ENCODE results near the gene LRCH3.
"Not testable (repeated sequence)": the region's sequence is repeated elsewhere in the genome, so short reads cannot be mapped to it uniquely, and the experiment has no call there.

LRCH3 gene

GRCh38 chr3:197899833-197900478, 108.9 kb downstream of the LRCH3 start:
- H3K4me3 ChIP-seq = no peak overlapping the region
- intact Hi-C loops (cut with DNase I; ENCODE audit: low total_unique reads) = no loop called here
- DNase-seq = no peak
- no peaks in the 10 kb centered on the region for H3K4me1 ChIP-seq
- no peak overlapping the region for H3K27ac ChIP-seq
- H3K27me3 ChIP-seq = no peaks in the 10 kb centered on the region
- TF ChIP-seq CTCF (IDR thresholded peaks at IDR 0.05) = no peak
- no peaks in the 10 kb centered on the region for H3K36me3 ChIP-seq
- no peaks in the 10 kb centered on the region for H3K9me3 ChIP-seq

DNA sequence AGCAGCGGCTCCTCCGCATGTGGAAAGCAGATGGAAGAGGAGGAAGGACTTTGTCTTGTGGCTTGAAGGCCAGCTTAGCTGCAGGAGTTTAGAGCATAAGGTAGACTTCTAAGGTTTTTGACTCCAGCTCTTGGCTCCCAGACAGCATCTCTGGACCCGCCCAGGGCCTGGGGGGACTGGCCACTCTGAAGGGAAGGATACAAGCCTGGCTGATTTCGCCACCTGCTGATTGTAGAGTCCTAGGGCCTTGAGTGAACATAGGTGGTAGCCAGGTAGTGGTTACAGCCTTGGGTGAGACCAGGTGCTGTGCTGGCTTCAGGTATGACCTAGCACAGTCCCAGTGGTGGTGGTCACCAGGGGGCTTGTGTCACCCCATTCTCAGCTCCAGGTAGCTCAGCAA, 110.6 kb downstream of the LRCH3 start:
- Histone ChIP-seq H3K36me3 (no peaks in the 10 kb centered on the region), H3K4me3 (no peak overlapping the region), H3K4me1 (peaks cover 0 to 13% (median 3%) of the 10 kb centered on the region in 4 donors), H3K27me3 (no peaks in the 10 kb centered on the region), H3K27ac (no peak overlapping the region), H3K9me3 (no peaks in the 10 kb centered on the region)
- no peak for DNase-seq
- intact Hi-C loops (cut with DNase I; ENCODE audit: low total_unique reads) = no loop called here
- TF ChIP-seq CTCF (IDR thresholded peaks at IDR 0.05) = no peak

GRCh38 chr3:197906023-197906849, 115.2 kb downstream of the LRCH3 start:
- intact Hi-C loops (cut with DNase I; ENCODE audit: low total_unique reads) = loop anchor here (5.0 kb wide), 1 partner anchor 41 kb away; no protein-coding TSS in a partner anchor
- no peak overlapping the region for H3K4me3 ChIP-seq
- H3K36me3 ChIP-seq = no peaks in the 10 kb centered on the region
- no peaks in the 10 kb centered on the region for H3K9me3 ChIP-seq
- peak; percentile 89 to 90 for TF ChIP-seq CTCF (IDR thresholded peaks at IDR 0.05)
- peaks cover 0 to 13% (median 3%) of the 10 kb centered on the region in 4 donors for H3K4me1 ChIP-seq
- peak overlapping the region in 1 of 2 donors; percentile 17 for H3K27ac ChIP-seq
- DNase-seq = peak; percentile 89 to 91
- no peaks in the 10 kb centered on the region for H3K27me3 ChIP-seq

GRCh38 chr3:197906850-197907187, 115.8 kb downstream of the LRCH3 start:
- TF ChIP-seq CTCF (IDR thresholded peaks at IDR 0.05) = no peak
- no peak for DNase-seq
- Histone ChIP-seq H3K27ac (no peak overlapping the region), H3K27me3 (no peaks in the 10 kb centered on the region), H3K4me3 (no peak overlapping the region), H3K4me1 (peaks cover 0 to 13% (median 3%) of the 10 kb centered on the region in 4 donors), H3K36me3 (no peaks in the 10 kb centered on the region), H3K9me3 (no peaks in the 10 kb centered on the region)
- intact Hi-C loops (cut with DNase I; ENCODE audit: low total_unique reads) = loop anchor here (5.0 kb wide), 1 partner anchor 40 kb away; no protein-coding TSS in a partner anchor

DNA sequence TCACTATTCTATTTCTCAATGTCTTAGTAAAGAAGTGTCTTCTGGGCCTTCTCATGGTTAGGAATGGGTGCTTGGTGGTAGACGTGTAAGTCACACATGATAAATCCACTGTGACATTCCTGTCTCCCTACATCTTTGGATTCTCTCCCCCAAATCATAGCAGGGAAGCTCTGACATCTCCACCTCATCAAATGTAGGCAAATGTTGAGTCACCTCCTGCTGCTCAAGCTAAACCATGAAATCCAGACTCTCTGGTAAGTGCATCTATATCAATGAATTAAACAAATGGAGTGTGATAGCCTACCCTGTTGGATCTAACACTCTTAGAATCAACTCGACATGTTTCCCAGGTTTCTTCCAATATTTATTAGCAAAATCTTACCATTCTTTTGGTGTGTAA, 116.1 kb downstream of the LRCH3 start:
- Histone ChIP-seq H3K4me1 (peaks cover 0 to 13% (median 3%) of the 10 kb centered on the region in 4 donors), H3K27ac (no peak overlapping the region), H3K27me3 (no peaks in the 10 kb centered on the region), H3K9me3 (no peaks in the 10 kb centered on the region), H3K36me3 (no peaks in the 10 kb centered on the region), H3K4me3 (no peak overlapping the region)
- no peak for TF ChIP-seq CTCF (IDR thresholded peaks at IDR 0.05)
- intact Hi-C loops (cut with DNase I; ENCODE audit: low total_unique reads) = loop anchor here (5.0 kb wide), 1 partner anchor 40 kb away; no protein-coding TSS in a partner anchor
- DNase-seq = no peak

DNA sequence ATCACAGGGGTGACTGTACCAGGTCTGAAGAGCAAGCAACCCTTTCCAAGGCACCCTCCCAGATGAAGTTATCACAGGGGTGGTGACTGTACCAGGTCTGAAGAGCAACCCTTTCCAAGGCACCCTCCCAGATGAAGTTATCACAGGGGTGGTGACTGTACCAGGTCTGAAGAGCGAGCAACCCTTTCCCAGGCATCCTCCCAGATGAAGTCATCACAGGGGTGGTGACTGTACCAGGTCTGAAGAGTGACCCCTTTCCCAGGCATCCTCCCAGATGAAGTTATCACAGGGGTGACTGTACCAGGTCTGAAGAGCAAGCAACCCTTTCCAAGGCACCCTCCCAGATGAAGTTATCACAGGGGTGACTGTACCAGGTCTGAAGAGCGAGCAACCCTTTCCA, 117.5 kb downstream of the LRCH3 start:
- H3K4me3 ChIP-seq, H3K27me3 ChIP-seq, H3K36me3 ChIP-seq, H3K9me3 ChIP-seq, H3K27ac ChIP-seq, DNase-seq: not testable (repeated sequence)
- intact Hi-C loops (cut with DNase I; ENCODE audit: low total_unique reads) = loop anchor here (5.0 kb wide), 1 partner anchor 39 kb away; no protein-coding TSS in a partner anchor
- H3K4me1 ChIP-seq = peaks cover 0 to 13% (median 3%) of the 10 kb centered on the region in 4 donors

Measured in tibial artery (tissue), 4 donors.